ENCODE measurements around the gene PVR.
A peak's percentile ranks its signal among the peaks of the same experiment; 100 is the strongest.

PVR gene

GRCh38 chr19:44653343-44653742, 9.6 kb downstream of the PVR start:
- no peak for ATAC-seq
- TF ChIP-seq PPARA (CRISPR knock-in tag; IDR thresholded peaks at IDR 0.05; ENCODE audit: borderline replicate concordance) (no peak), ISL1 (CRISPR knock-in tag; IDR thresholded peaks at IDR 0.05) (no peak), ZFP3 (CRISPR knock-in tag; IDR thresholded peaks at IDR 0.05) (no peak), TCF4 (CRISPR knock-in tag; IDR thresholded peaks at IDR 0.05; ENCODE audit: borderline replicate concordance) (no peak), OSR1 (CRISPR knock-in tag; IDR thresholded peaks at IDR 0.05) (no peak), CREB5 (CRISPR knock-in tag; IDR thresholded peaks at IDR 0.05; ENCODE audit: low read depth) (no peak), PATZ1 (CRISPR knock-in tag; IDR thresholded peaks at IDR 0.05; ENCODE audit: borderline replicate concordance) (no peak), GLIS3 (CRISPR knock-in tag; IDR thresholded peaks at IDR 0.05) (no peak), CSRNP3 (CRISPR knock-in tag; IDR thresholded peaks at IDR 0.05) (no peak), ZFP30 (CRISPR knock-in tag; IDR thresholded peaks at IDR 0.05) (no peak), ZNF70 (CRISPR knock-in tag; IDR thresholded peaks at IDR 0.05) (no peak)

- TF ChIP-seq RARB (CRISPR knock-in tag; IDR thresholded peaks at IDR 0.05) = no peak
- TF ChIP-seq GLIS3 (CRISPR knock-in tag; IDR thresholded peaks at IDR 0.05) = no peak
- TF ChIP-seq ISL1 (CRISPR knock-in tag; IDR thresholded peaks at IDR 0.05) = no peak
- TF ChIP-seq CSDC2 (CRISPR knock-in tag; IDR thresholded peaks at IDR 0.05) = no peak
- TF ChIP-seq PATZ1 (CRISPR knock-in tag; IDR thresholded peaks at IDR 0.05; ENCODE audit: borderline replicate concordance) = no peak
- no peak for TF ChIP-seq ZNF8 (CRISPR knock-in tag; IDR thresholded peaks at IDR 0.05)
- TF ChIP-seq ZNF565 (CRISPR knock-in tag; conservative IDR thresholded peaks at IDR 0.05; ENCODE audit: low read depth) = no peak
- no peak for TF ChIP-seq CREB5 (CRISPR knock-in tag; IDR thresholded peaks at IDR 0.05; ENCODE audit: low read depth)
- no peak for TF ChIP-seq TCF4 (CRISPR knock-in tag; IDR thresholded peaks at IDR 0.05; ENCODE audit: borderline replicate concordance)
- TF ChIP-seq CSRNP3 (CRISPR knock-in tag; IDR thresholded peaks at IDR 0.05) = no peak
- TF ChIP-seq TSHZ2 (CRISPR knock-in tag; IDR thresholded peaks at IDR 0.05) = no peak
- no peak for TF ChIP-seq ZNF70 (CRISPR knock-in tag; IDR thresholded peaks at IDR 0.05)
- no peak for TF ChIP-seq ZFP3 (CRISPR knock-in tag; IDR thresholded peaks at IDR 0.05)
- TF ChIP-seq BACH2 (CRISPR knock-in tag; IDR thresholded peaks at IDR 0.05; ENCODE audit: borderline replicate concordance) = no peak
- ATAC-seq = peak; percentile 34; the same call in 1 of the 3 replicates
These were observed 10.5 kb downstream of the PVR start for GRCh38 chr19:44653977-44654774.

All from SK-N-SH treated with all-trans-retinoic acid at 6 μM for 48 hours (cell line).